SJSA1 (cell line): ENCODE results near the gene SGO2. TPM values are rescaled to one million over a fixed set of nuclear protein-coding genes. Genes with fewer than 3 reads are reported as not detected.
"Not testable (repeated sequence)": the region's sequence is repeated elsewhere in the genome, so short reads cannot be mapped to it uniquely, and the experiment has no call there.

ENCODE experiments used
- DNase-seq, 2 experiments: peaks; one replicate each; pipeline ENCODE4 v3.0.0-alpha.2; 2015 to 2020; ENCODE audit warnings: low spot score in 2 of 2, low read depth in 1 of 2
- H3K27ac ChIP-seq: fragments of 250-450 bp; sonication (Bioruptor Pico); 2 replicates; pipeline ENCODE4 v1.5.1; 2020; ENCODE audit warnings: mild to moderate bottlenecking, moderate library complexity
- H3K27me3 ChIP-seq: fragments of 250-450 bp; sonication (Bioruptor Pico); replicated peaks from 2 replicates; pipeline ENCODE4 v1.5.1; 2020; ENCODE audit warnings: mild to moderate bottlenecking, moderate library complexity
- H3K36me3 ChIP-seq: fragments of 250-450 bp; sonication (Bioruptor Pico); 2 replicates; pipeline ENCODE4 v1.5.1; 2020; ENCODE audit warnings: mild to moderate bottlenecking
- H3K4me1 ChIP-seq: fragments of 250-450 bp; sonication (Bioruptor Pico); replicated peaks from 2 replicates; pipeline ENCODE4 v1.6.1; 2021; ENCODE audit warnings: mild to moderate bottlenecking
- H3K4me3 ChIP-seq: fragments of 250-450 bp; sonication (Bioruptor Pico); 2 replicates; pipeline ENCODE4 v1.5.1; 2020; ENCODE audit warnings: mild to moderate bottlenecking
- H3K9me3 ChIP-seq: fragments of 250-450 bp; sonication (Bioruptor Pico); replicated peaks from 2 replicates; pipeline ENCODE4 v1.5.1; 2020; ENCODE audit warnings: mild to moderate bottlenecking
- total RNA-seq: library from RNA; depleted of rRNA; stranded (reverse); fragments of >200 nt; shearing (Covaris generic); gene quantifications from 2 replicates; pipeline ENCODE4 v1.2.3, GENCODE V29; 2014

The SGO2 gene
- total RNA-seq, 1 experiment from 2014 or later, result 22.9 TPM

GRCh38 chr2:200591308-200591707 is 65.3 kb downstream of the SGO2 start:
- Histone ChIP-seq H3K9me3 (no peaks in the 10 kb centered on the region), H3K4me3 (no peak overlapping the region), H3K36me3 (no peaks in the 10 kb centered on the region), H3K27ac (no peak overlapping the region), H3K4me1 (peaks cover 11% of the 10 kb centered on the region), H3K27me3 (no peaks in the 10 kb centered on the region)
- DNase-seq, result no peak

GRCh38 chr2:200592406-200593075 is 66.5 kb downstream of the SGO2 start:
- Histone ChIP-seq H3K27me3 (no peaks in the 10 kb centered on the region), H3K4me3 (no peak overlapping the region), H3K27ac (no peak overlapping the region), H3K4me1 (peaks cover 11% of the 10 kb centered on the region), H3K9me3 (no peaks in the 10 kb centered on the region), H3K36me3 (no peaks in the 10 kb centered on the region)
- no peak for DNase-seq

GRCh38 chr2:200593905-200594304 is 67.9 kb downstream of the SGO2 start:
- Histone ChIP-seq H3K27me3 (no peaks in the 10 kb centered on the region), H3K4me3 (no peak overlapping the region), H3K36me3 (no peaks in the 10 kb centered on the region), H3K4me1 (peaks cover 11% of the 10 kb centered on the region), H3K9me3 (no peaks in the 10 kb centered on the region), H3K27ac (no peak overlapping the region)
- DNase-seq, result no peak

- no peaks in the 10 kb centered on the region for H3K36me3 ChIP-seq
- no peaks in the 10 kb centered on the region for H3K9me3 ChIP-seq
- H3K4me3 ChIP-seq, result no peak overlapping the region
- H3K4me1 ChIP-seq, result peaks cover 12% of the 10 kb centered on the region
- H3K27me3 ChIP-seq, result no peaks in the 10 kb centered on the region
- DNase-seq, result no peak
- no peak overlapping the region for H3K27ac ChIP-seq
Measured at GRCh38 chr2:200595913-200596312, 69.9 kb downstream of the SGO2 start.

- Histone ChIP-seq H3K4me1 (peaks cover 12% of the 10 kb centered on the region), H3K36me3 (no peaks in the 10 kb centered on the region), H3K27me3 (no peaks in the 10 kb centered on the region), H3K9me3 (no peaks in the 10 kb centered on the region), H3K27ac (no peak overlapping the region), H3K4me3 (no peak overlapping the region)
- no peak for DNase-seq
Measured at GRCh38 chr2:200596774-200597570, 71.0 kb downstream of the SGO2 start.

- Histone ChIP-seq H3K27me3 (no peaks in the 10 kb centered on the region), H3K4me3 (no peak overlapping the region), H3K36me3 (no peaks in the 10 kb centered on the region), H3K4me1 (peaks cover 12% of the 10 kb centered on the region), H3K27ac (no peak overlapping the region), H3K9me3 (no peaks in the 10 kb centered on the region)
- DNase-seq, result no peak
Measured at GRCh38 chr2:200599206-200599605, 73.2 kb downstream of the SGO2 start.

GRCh38 chr2:200600549-200601225 is 74.7 kb downstream of the SGO2 start:
- H3K4me1 ChIP-seq, result peaks cover 14% of the 10 kb centered on the region
- DNase-seq, result no peak
- no peaks in the 10 kb centered on the region for H3K27me3 ChIP-seq
- H3K27ac ChIP-seq, result no peak overlapping the region
- no peak overlapping the region for H3K4me3 ChIP-seq
- H3K9me3 ChIP-seq, result no peaks in the 10 kb centered on the region
- no peaks in the 10 kb centered on the region for H3K36me3 ChIP-seq

GRCh38 chr2:200602584-200602983 is 76.6 kb downstream of the SGO2 start:
- peaks cover 14% of the 10 kb centered on the region for H3K4me1 ChIP-seq
- no peak for DNase-seq
- no peak overlapping the region for H3K4me3 ChIP-seq
- H3K9me3 ChIP-seq, result no peaks in the 10 kb centered on the region
- no peak overlapping the region for H3K27ac ChIP-seq
- H3K27me3 ChIP-seq, result no peaks in the 10 kb centered on the region
- no peaks in the 10 kb centered on the region for H3K36me3 ChIP-seq

- peak in 1 of 2 experiments; percentile 40 for DNase-seq
- no peaks in the 10 kb centered on the region for H3K36me3 ChIP-seq
- H3K27ac ChIP-seq, result peak overlapping the region; percentile 49
- H3K4me1 ChIP-seq, result peaks cover 22% of the 10 kb centered on the region
- no peak overlapping the region for H3K4me3 ChIP-seq
- H3K9me3 ChIP-seq, result no peaks in the 10 kb centered on the region
- H3K27me3 ChIP-seq, result no peaks in the 10 kb centered on the region
Measured at GRCh38 chr2:200603972-200604371, 78.0 kb downstream of the SGO2 start.

GRCh38 chr2:200604571-200605255 is 78.7 kb downstream of the SGO2 start:
- no peak for DNase-seq
- Histone ChIP-seq H3K4me3 (no peak overlapping the region), H3K36me3 (no peaks in the 10 kb centered on the region), H3K27ac (peak overlapping the region; percentile 49), H3K27me3 (no peaks in the 10 kb centered on the region), H3K4me1 (peaks cover 30% of the 10 kb centered on the region), H3K9me3 (no peaks in the 10 kb centered on the region)

- H3K9me3 ChIP-seq, result no peaks in the 10 kb centered on the region
- H3K27me3 ChIP-seq, result no peaks in the 10 kb centered on the region
- H3K27ac ChIP-seq, result peak overlapping the region; percentile 81
- no peaks in the 10 kb centered on the region for H3K36me3 ChIP-seq
- DNase-seq, result no peak
- no peak overlapping the region for H3K4me3 ChIP-seq
- H3K4me1 ChIP-seq, result peaks cover 29% of the 10 kb centered on the region
Measured at GRCh38 chr2:200608341-200609027, 82.5 kb downstream of the SGO2 start.

- Histone ChIP-seq H3K4me3 (peak overlapping the region; percentile 12), H3K27ac (peak overlapping the region; percentile 81), H3K36me3 (no peaks in the 10 kb centered on the region), H3K9me3 (no peaks in the 10 kb centered on the region), H3K27me3 (no peaks in the 10 kb centered on the region), H3K4me1 (peaks cover 26% of the 10 kb centered on the region)
- DNase-seq, result peak; percentile 72 to 74
Measured at GRCh38 chr2:200609028-200609614, 83.1 kb downstream of the SGO2 start.

- H3K27me3 ChIP-seq, DNase-seq, H3K27ac ChIP-seq, H3K9me3 ChIP-seq, H3K4me3 ChIP-seq, H3K36me3 ChIP-seq: not testable (repeated sequence)
- H3K4me1 ChIP-seq, result peaks cover 33% of the 10 kb centered on the region
Measured at GRCh38 chr2:200610217-200610616, 84.2 kb downstream of the SGO2 start.
